Measurements from ENCODE around the gene MAD1L1.

DNA sequence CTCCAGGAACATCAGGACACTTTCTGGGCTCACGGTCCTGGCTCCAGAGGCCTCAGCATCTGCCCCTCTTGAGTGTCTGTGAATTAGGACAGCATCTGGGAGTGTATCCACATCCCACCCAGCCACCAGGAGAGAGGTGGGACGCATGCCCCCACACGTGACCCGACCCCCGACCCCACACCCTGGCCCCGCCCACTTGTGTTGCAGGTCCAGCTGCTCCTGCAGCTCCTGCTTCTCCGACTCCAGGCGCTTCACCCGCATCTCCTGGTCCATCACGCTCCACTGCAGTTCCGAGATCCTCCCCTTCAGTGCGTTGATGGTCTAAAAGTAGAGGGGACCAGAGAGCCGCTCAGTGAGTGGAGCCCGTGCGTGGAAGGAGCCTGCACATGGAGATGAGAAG, 13.6 kb downstream of the MAD1L1 start:
- TF ChIP-seq ZNF292 (CRISPR knock-in tag; IDR thresholded peaks at IDR 0.05; ENCODE audit: borderline replicate concordance, low read depth) (no peak), YY1 (IDR thresholded peaks at IDR 0.05; ENCODE audit: insufficient read depth, insufficient replicate concordance, low read depth, low read length) (no peak), NR3C1 (CRISPR knock-in tag; IDR thresholded peaks at IDR 0.05) (no peak)
- TF ChIP-seq, protein P1, sequence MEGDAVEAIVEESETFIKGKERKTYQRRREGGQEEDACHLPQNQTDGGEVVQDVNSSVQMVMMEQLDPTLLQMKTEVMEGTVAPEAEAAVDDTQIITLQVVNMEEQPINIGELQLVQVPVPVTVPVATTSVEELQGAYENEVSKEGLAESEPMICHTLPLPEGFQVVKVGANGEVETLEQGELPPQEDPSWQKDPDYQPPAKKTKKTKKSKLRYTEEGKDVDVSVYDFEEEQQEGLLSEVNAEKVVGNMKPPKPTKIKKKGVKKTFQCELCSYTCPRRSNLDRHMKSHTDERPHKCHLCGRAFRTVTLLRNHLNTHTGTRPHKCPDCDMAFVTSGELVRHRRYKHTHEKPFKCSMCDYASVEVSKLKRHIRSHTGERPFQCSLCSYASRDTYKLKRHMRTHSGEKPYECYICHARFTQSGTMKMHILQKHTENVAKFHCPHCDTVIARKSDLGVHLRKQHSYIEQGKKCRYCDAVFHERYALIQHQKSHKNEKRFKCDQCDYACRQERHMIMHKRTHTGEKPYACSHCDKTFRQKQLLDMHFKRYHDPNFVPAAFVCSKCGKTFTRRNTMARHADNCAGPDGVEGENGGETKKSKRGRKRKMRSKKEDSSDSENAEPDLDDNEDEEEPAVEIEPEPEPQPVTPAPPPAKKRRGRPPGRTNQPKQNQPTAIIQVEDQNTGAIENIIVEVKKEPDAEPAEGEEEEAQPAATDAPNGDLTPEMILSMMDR (CRISPR knock-in tag; IDR thresholded peaks at IDR 0.05), result no peak

All from HepG2 (cell line).